HG03039 (cell line): ENCODE measurements around the gene FAM228A.
A peak's percentile ranks its signal among the peaks of the same experiment; 100 is the strongest.
"Not testable (repeated sequence)": the region's sequence is repeated elsewhere in the genome, so short reads cannot be mapped to it uniquely, and the experiment has no call there.

Experiments
- ATAC-seq: cut with Tn5 transposase; IDR thresholded peaks from one replicate; pipeline ENCODE4 v1.9.1; 2021; ENCODE audit warnings: mild to moderate bottlenecking, moderate library complexity; ENCODE audit not compliant: unreplicated experiment

The FAM228A gene

DNA sequence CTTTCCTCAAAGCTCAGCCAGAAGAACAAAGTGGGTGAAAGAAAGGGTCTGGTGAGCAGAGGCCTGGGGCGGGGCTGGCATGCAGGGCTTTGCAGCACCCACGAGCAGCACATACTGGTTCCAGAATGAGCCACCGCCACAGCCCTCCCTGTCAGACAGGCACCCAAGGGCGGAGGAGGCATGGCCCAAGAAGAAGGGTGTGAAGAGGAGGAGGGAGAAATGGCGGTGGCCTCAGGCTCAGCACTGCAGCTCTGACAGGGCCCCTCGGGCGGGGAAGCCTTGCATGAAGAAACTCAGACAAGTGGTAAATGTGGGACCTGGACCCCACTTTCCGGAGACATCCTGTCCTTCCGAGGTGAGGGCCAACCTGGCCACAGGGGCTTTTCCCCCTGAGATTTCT is 15.7 kb downstream of the FAM228A start:
- ATAC-seq = no peak

DNA sequence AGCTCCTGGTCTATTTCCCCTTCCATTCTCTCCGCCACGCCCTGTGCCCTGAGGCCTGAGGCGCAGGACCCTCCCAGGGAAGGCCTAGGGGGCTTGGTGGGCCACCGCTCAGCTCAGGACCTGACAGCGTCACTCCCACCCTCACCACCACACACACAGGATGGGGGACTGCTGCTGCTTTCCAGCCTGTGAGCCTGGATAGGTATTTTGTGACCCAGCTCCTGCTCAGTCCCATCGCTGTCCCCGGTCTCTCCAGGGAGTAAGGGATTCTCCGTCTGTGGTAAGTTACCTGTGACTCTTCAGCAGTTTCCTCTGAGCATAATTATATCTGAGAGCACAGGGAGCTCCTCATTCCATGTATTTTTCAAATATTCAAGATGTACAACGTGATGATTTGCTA is 16.3 kb downstream of the FAM228A start:
- no peak for ATAC-seq

DNA sequence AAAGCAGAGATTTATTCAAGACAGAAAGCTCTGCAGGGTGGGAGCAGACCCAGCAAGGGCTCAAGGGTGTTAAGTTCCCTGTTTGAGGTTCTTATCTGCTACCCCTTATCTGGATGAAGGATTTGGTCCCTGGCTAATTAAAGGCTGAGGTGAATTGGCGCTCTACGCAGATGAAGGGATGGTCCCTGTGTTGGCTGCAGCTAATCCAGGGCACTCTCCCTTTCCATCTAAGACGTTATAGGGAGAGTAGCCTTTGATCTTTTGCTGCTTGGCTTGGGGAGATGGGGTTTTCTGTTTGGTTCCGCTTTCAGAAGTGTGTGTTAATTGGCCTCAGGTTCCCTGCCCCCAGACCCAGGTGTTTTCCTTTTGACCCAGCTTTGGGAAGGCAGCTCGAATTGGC is 17.0 kb downstream of the FAM228A start:
- ATAC-seq = no peak

DNA sequence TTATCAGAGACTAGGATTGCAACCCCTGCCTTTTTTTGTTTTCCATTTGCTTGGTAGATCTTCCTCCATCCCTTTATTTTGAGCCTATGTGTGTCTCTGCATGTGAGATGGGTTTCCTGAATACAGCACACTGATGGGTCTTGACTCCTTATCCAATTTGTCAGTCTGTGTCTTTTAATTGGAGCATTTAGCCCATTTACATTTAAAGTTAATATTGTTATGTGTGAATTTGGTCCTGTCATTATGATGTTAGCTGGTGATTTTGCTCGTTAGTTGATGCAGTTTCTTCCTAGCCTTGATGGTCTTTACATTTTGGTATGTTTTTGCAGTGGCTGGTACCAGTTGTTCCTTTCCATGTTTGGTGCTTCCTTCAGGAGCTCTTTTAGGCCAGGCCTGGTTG is 22.4 kb downstream of the FAM228A start:
- ATAC-seq = not testable (repeated sequence)

DNA sequence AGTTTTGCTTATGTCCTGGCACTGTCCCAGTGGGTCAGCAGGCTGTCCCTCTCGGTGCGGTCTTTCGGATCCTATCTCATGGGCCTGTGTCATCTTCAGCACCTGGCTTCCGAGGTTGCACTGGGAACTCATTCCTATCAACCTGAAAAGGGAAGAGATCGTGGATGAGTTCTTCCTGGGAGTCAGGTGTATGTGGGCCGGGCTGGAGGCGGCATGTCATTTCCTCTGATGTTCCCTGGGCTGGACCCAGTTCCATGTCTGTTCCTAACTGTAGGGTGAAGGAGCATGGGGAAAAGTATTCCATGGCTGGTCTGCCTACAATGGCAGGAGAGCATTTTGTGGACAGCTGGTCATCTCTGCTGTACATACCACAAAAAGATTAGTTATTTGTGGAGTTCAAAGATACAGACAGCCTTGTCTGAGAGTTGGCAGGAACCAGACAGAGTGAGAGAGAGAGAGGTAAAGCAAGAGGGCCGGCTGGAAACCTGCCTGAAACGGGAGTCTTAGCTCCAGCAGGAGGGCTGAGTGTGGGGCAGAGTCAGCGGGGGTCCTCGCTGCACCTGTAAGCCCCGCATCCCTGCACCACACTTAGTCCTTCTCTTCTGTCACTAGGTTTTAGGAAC is 25.2 kb downstream of the FAM228A start:
- ATAC-seq = no peak

DNA sequence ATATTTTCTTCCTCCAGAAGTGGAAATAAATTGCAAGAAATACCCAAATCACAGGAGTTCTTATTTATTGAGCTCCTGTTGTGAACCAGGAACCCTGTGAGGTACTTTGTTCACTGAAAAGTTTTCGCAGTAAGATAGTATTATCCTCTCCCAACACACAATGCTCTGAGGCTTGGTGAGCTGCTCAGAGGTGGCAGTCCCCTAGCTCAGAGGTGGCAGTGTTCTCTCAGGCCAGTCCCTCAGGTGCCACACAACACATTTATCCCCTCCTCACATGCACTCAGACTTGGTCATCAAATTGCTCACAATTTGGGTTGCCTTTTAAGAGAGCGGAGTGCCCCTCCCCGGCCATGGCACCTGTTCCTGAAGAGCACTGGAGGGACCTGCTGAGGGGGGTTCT is 25.9 kb downstream of the FAM228A start:
- no peak for ATAC-seq

DNA sequence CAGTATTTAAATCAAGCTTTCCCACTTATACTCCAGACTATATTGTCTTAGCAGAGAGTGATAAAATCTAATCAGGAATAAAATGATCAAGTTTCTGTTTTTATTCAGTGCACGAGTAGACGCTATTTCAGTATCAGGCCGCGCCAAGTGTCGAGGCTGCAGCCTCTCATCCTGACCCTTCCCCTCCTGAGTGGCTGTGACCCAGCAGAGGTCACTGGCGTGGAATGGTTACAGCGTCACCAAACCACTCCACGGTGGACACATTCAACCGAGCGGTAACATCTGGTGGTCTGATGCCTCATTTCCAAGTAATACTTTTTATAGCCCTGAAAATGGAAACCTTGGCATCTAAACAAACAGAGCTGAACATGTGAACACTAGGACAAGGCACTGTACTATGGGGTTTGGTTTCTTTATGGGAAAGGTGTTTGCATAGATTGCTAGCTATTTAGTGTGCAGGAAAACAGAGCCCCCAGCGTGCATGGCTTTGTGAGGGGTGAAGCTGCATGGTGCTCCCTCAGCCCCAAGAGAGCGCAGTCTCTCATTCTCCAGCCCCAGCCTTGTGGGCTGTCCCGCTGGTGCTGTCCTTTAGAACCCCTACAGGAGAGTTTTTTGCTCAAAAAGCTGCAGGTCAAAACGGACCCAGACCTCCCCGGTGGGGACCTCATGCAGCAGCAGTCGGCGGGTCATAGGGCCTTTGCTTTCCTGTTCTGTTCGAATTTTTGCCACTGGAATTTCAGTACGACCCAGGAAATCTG is 28.4 kb downstream of the FAM228A start:
- ATAC-seq = no peak

DNA sequence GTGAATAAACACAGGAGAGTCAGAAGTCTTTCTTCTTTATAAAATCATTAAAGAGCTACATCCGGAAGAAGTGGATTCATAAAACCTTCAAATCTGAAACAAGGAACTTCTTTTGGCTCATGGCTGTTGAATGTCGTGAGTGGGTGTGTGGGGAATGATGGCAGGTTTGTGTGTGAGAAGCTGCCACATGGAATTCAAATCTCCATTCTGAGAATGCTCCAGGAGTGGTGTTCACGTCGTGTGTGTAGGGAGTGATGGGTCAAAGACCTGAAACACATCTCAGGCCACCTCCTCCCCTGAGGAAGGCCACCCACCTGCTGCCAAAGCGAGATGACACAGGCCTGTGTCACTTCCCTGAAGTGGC is 28.9 kb downstream of the FAM228A start:
- no peak for ATAC-seq

DNA sequence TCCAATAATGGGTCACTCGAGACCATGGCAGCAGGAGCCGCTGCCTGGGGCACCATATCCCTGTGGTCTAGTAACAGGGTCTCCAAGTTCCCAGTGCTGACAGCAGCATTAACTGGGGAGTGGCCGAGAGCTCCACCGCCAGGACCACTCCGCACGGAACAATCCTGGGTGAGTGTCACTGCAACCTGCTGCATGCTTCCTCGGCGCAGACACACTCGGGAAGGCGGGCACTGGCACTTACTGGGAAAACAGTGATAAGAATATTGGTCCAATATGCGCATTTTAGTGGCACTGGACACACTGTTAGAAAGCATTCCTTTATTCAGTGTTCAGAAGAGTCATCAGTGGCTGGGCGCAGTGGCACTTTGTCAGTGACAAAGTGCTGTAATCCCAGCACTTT is 29.7 kb downstream of the FAM228A start:
- ATAC-seq = no peak

DNA sequence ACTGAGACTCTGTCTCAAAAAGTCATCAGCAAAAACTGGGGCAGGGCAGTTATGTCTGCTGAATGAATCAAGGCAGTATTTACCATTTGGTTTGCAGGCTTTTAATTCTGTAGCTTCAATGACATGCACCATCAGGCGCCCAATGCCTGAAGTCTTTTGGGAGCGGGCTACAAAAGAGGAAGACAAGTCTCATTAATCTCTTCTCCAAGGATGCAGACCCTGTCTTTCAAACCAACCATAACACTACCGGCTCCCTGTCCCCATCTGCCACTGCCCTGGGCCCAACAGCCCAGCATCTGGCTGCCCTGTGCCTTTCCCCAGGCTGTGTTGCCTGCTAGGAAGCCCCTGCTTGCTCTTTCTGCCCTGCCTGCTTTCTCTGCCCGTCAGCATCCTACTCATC is 30.3 kb downstream of the FAM228A start:
- no peak for ATAC-seq

DNA sequence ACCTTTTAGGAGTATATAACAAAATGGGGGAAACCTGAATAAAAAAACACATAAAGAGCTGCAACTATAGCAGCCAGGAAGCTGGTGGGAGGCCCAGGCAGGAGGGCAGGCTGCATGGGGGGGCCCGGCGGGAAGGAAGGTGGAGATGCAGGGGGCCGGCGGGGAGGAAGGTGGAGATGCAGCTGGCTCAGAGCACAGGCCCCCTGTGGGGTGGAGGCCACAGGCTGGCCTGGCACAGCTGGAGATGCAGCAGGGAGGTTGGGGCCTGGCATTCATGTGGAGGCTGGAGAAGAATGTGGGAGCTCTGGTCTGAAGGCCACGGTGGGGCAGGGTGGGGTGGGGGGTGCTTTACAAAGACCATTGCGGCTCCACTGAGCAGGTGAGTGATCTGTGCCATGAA is 31.4 kb downstream of the FAM228A start:
- ATAC-seq = no peak

DNA sequence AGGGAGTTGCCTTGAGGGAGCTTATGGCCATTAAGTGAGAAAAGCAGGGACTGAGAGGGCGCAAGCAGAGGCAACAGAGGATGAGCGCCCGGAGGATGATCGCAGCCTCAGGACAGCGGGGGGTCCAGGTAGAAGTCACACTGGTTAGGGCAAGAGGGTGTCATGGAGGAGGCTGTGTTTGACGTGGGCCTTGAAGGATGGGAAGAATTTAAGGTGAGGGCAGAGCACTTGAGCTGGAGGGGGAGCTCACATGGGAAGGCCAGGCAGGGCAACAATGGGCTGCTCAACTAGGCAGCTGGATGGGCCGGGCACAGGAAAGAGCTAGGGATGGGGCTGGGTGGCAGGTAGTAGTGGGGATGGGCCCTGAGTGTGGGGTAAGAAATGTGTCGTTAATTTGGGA is 31.9 kb downstream of the FAM228A start:
- ATAC-seq = no peak

DNA sequence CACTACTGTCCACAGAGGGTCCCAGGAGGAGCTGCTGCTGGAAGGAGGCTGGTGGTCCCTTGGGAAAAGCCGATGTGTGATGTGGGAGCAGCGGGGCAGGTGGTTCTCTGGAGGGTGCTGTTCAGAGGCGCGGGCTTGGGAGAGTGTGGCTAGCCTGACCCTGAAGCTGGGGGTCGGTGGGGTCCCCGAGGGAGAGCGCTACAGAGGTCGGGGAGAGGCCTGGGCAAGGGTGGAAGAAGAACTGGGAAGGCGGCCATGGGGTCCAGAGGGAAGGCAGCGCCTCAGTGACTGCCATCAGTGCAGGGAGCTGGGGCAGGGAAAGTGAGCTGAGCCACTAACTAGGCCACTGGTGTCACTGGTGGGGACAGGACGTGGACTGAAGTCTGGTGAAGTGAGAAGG is 32.5 kb downstream of the FAM228A start:
- ATAC-seq = no peak

DNA sequence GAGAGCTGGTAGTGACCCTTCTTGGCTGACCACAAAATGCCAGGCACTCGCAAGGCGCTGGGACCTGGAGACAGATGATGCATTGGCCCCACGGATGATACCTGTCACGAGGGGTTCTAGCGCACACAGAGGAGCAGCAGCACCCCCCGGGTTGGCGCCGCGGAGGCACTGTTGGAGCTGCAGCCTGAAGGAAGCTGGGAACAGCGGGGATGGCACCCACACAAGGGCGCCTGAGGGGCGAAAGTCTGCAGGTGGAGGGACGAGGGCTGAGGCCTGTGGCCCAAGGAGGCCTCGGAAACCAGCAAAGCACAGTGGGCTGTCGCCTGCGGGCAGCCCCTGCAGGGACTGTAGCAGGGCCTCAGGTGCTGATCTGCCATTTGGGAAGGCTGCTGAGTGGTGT is 33.6 kb downstream of the FAM228A start:
- no peak for ATAC-seq

DNA sequence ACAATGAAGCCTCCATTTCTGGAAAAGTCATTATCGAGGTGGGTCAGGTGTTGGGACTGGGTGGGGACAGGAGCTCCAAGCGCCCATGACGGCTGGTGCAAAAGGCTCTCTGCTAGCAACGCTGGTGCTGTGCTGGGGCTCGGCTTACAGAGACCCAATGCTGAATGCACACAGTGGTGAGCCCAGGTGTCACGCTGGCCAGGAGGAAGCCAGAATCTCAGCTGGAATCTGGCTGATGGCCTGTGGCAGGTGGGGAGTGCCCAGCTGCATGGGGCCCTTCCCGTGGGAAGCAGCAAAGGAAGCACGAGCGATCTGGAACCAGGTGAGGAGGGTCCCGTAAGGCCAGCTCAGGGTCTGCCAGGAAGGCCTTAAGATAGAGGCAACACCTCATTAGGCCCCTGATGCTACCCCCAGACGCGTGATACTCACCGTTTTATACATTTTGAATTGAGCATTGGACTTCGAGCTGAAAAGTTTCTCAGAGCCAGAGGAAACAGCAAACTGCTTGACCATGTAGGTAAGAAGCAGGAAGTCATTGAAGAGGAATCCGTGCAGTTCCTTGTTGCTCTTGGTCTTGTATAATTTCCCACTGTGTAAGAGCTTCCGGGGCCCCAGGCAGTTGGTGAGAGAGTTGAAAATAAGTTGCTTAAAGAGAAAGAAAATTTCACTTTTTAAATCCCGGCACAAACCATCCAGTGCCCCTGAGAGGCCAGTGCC is 34.7 kb downstream of the FAM228A start:
- ATAC-seq = no peak

DNA sequence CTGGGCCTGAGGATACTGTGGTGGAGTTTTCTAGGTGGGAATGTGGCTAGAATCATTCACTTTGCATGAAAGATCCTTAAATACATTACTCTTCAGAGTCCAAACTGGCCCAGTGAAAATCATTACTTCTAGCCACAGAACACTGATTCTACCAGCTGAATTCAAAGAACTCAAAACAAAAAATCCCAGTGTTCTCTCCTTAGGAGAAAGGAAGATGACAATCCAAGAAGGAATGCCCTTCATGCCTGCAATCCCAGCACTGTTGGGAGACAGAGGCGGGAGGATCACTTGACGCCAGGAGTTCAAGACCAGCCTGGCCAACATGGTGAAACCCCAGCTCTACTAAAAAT is 35.2 kb downstream of the FAM228A start:
- no peak for ATAC-seq

DNA sequence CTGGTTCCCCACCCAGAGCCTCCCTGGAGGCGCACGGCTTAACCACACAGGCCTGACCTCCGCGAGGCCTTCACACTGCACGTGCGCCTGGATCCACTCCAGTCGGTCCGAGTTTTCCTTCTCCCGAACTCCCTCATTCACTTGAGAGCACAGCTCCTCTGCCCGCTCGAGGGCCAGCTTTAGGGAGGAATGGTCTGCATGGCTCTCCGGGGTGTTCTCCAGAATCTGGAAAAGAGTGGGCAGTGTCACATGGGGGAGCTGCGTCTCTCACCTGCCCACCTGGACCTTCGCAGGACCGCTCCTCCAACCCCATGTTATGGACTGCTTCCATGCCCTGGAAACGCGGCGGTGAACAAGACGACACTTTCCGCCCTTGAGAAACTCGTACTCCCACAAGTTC is 35.9 kb downstream of the FAM228A start:
- no peak for ATAC-seq

DNA sequence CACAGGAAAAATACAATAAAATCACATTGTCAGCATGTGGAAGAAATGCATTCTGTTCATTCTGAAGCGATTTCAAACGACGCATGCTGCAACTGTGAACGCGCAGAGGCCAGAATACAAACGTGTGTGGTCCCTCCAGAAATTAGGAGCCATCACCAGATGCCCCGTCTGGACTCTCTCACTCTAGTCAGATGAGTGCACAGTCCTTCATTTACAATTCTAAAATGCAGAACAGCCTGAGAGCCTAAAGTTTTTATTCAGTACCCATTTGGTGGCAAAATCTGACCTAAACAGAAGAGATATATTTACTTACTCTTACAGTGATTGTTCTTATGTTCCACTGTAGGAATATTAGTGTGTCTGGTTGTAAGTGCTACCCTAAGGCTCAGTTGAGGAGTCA is 36.6 kb downstream of the FAM228A start:
- ATAC-seq = no peak

DNA sequence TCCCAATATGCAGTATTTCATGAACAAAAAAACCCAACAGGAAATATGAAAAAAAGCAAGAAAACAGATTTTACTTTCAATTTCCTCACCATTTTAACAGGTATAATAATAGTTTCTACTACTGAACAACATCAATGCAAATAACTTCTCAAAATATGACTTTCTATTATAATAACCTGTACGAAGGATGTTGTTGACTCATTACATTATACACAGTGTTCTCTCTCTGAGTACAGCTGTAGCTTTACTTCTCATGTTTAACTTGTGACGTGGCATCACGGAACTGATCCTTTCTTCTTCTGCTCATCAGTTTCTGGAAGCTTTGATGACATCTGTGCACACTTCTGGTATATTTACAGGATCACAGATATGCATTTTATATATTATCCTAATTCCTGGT is 40.0 kb downstream of the FAM228A start:
- ATAC-seq = peak; percentile 85

DNA sequence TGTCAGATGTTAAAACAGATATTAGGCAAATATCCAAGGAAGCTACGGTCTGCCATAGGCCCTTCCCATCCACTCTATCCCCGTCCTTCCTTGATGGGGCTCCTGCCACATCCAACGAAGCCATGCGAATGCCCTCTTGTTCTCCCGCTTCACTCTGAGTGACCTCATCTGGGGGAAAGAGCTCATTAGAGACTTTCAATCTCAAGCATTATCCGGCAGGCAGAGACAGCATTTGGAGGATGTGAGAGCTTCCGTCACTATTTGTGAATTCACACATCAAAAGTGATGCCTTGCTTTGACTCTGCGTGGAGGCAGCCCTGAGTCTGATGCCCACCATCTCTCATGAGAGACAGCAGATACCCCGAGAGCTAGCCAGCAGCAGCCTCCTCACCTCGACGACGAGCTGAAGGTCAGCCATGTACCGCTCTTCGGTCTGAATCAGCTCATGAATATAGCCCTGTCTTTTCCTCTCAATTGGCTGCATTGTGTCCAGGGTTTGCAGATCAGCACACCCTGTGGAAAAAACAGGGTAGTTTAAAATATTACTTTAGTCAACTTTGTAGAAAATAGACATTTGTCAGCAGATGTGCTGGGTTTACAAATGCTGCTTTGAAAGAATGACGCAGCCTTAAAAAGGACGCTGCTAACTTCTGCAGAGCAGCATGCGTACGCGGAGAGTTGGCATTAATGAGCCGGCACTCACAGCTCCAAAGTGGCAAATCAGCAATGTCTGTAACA is 45.9 kb downstream of the FAM228A start:
- ATAC-seq = no peak

DNA sequence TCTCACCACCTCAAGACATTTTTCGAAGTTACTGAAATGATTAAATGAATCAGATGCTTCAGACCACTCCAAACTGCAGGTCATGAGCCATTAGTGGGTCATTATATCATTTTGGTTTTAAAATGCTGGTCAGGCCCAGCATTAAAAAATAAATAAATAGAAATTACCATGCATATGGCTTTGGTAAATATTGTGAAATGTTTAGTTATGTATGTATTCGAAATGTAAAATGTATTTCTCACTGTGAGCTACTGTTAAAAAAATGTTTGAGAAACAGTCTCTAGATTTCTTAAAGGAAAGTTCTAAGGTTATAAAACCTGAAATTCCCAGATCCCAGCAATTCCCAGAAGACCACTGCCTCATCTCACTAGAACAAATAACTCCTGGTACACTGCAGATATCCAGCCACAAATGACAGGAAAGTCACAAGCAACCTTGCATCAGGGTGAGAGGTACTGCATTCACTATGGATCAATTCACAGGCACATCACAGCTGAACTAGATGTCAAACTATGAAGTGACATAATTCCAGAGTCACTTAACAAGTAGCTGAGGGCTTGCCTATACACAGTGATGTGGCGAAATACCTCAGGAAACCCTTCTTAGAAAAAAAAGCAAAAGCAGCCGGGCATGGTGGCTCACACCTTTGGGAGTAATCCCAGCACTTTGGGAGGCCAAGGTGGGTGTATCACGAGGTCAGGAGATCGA is 46.6 kb downstream of the FAM228A start:
- ATAC-seq = no peak
